Motor neuron (in vitro differentiated cells): Measurements from ENCODE around the gene TPI1. TPM values are rescaled to one million over a fixed set of nuclear protein-coding genes. Genes with fewer than 3 reads are reported as not detected.

ENCODE experiments used
- ATAC-seq, 8 experiments: fragments of 200-7000 bp; cut with Tn5 transposase; replicated peaks in 6 of 8; 2 replicates each; pipeline ENCODE4 v1.8.0; 2021; ENCODE audit warnings: mild to moderate bottlenecking in 8 of 8, moderate library complexity in 8 of 8
- H3K27ac ChIP-seq, 2 donors: fragments of 250-450 bp; sonication (Bioruptor Pico); 2 replicates each; pipeline ENCODE4 v1.9.0; 2021; ENCODE audit warnings: antibody characterized with exemption in 2 of 2, mild to moderate bottlenecking in 2 of 2, moderate library complexity in 1 of 2
- H3K4me1 ChIP-seq, 2 donors: fragments of 250-450 bp; sonication (Bioruptor Pico); replicated peaks in 1 of 2; 2 replicates each; pipeline ENCODE4 v1.6.1; 2021; ENCODE audit warnings: antibody characterized with exemption in 2 of 2, mild to moderate bottlenecking in 2 of 2, moderate library complexity in 1 of 2
- H3K4me3 ChIP-seq, 5 donors: fragments of 250-450 bp; sonication (Bioruptor Pico); 2 replicates each; pipeline ENCODE4 v1.9.0; 2021; ENCODE audit warnings: antibody characterized with exemption in 5 of 5, mild to moderate bottlenecking in 5 of 5, moderate library complexity in 4 of 5
- WGBS, 10 experiments: fragments of 450-650 bp; shearing (Covaris generic); methylation state at CpG; one replicate each; pipeline ENCODE4 v1.0.0; 2022; 5-methylcytosine and 5-hydroxymethylcytosine counted together
- in situ Hi-C, 9 experiments: fragments of 400-800 bp; cut with MboI; loops; one replicate each; pipeline ENCODE4 v1.15.0; 2021; ENCODE audit warnings: low sequenced_read_pairs in 9 of 9, low pct_unique_long_range_greater_than_20kb in 2 of 9; ENCODE audit not compliant: unreplicated experiment in 9 of 9
- total RNA-seq, 8 experiments: library from RNA; unstranded; fragments of 300-600 nt; gene quantifications; 2 replicates each; pipeline versions ENCODE4 v1.2.3 to v1.2.4, GENCODE V29; 2022

TPI1 gene
- total RNA-seq, 8 experiments from 2014 or later: 544 to 781 (median 685) TPM

DNA sequence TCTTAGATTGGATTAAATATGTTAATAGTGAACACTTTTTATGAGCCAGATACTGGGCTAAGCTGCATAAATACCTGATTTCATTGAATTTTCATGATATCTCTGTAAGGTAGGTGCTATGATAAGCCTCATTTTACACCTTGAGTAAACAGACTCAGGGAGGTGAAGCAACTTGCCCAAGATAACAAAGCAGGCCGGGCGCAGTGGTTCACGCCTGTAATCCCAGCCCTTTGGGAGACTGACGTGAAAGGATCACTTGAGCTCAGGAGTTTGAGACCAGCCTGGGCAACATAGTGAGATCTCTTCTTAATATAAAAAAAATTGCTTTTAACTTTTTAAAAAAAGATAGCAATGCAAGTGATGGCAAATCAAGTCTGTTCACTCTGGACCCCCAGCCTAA, 25.3 kb upstream of the TPI1 start:
- H3K4me3 ChIP-seq: no peak overlapping the region
- no peak for ATAC-seq
- no peak overlapping the region for H3K27ac ChIP-seq
- peaks cover 20 to 28% of the 10 kb centered on the region in 2 donors for H3K4me1 ChIP-seq
- WGBS, 10 experiments: 80 to 100% (median 100%) methylated on average over 1 to 4 of the region's 4 CpGs; no CpG with 5 or more reads in 2 of the 10 experiments
- in situ Hi-C loops: loop anchor here in 1 of 9 experiments (25.0 kb wide), 1 partner anchor 105 kb away; no protein-coding TSS in a partner anchor

DNA sequence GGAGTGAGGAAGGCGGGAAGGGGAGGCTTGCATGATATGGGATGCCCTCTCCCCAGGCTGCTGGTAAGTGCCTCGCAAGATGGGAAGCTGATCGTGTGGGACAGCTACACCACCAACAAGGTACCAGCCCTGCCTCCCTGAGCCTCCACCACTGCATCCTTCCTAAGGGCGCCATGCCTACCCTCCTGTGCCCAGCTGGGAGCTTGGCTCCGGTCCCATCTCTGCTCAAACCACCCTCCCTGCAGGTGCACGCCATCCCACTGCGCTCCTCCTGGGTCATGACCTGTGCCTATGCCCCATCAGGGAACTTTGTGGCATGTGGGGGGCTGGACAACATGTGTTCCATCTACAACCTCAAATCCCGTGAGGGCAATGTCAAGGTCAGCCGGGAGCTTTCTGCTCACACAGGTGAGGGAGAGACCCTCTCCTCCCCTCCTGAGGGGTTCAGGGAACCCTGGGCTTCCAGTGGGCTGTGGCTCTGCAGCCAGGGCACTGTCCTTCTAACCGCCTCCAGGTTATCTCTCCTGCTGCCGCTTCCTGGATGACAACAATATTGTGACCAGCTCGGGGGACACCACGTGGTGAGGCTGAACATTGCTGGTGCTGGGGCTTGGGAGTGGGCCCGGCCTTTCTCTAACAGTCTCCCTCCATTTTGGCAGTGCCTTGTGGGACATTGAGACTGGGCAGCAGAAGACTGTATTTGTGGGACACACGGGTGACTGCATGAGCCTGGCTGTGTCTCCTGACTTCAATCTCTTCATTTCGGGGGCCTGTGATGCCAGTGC, 24.0 kb upstream of the TPI1 start:
- ATAC-seq: peak in 1 of 8 experiments; percentile 63
- Histone ChIP-seq H3K4me1 (peaks cover 20 to 28% of the 10 kb centered on the region in 2 donors), H3K4me3 (no peak overlapping the region), H3K27ac (no peak overlapping the region)
- in situ Hi-C loops: loop anchor here in 1 of 9 experiments (25.0 kb wide), 1 partner anchor 106 kb away; no protein-coding TSS in a partner anchor
- 40 to 100% (median 100%) methylated on average over 1 to 3 of the region's 16 CpGs; no CpG with 5 or more reads in 2 of the 10 experiments for WGBS, 10 experiments

- H3K4me1 ChIP-seq: peaks cover 4 to 11% of the 10 kb centered on the region in 2 donors
- in situ Hi-C loops: loop anchor here in 1 of 9 experiments (25.0 kb wide), 1 partner anchor 108 kb away; no protein-coding TSS in a partner anchor
- H3K27ac ChIP-seq: no peak overlapping the region
- no peak overlapping the region for H3K4me3 ChIP-seq
- WGBS, 10 experiments: 88 to 100% (median 96%) methylated on average over 1 to 8 of the region's 17 CpGs; no CpG with 5 or more reads in 6 of the 10 experiments
- ATAC-seq: no peak
Observed at GRCh38 chr12:6845395-6845794, 21.9 kb upstream of the TPI1 start.

DNA sequence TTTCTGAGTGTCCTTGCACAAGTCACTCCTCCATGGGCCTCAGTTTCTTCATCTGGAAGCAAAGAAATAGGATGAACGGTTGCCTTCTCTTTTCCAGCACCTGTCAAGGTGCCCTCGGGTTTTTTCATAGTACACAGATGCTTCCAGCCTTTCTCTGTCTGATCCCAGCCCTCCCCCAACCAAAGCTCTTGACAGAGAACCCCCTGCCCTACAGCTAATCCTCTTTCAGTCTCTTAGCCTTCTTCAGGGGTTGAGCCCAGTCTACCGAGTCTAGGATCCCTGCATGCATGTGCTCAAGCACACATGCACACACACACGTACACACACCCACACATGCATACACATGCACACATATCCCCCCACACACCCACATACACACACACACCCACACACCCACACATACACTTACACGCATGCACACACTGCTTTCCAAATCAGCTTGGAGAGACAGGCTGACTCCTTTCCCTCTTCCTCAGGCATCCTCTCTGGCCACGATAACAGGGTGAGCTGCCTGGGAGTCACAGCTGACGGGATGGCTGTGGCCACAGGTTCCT, 20.9 kb upstream of the TPI1 start:
- WGBS, 10 experiments: 0 to 94% (median 75%) methylated on average over 1 to 4 of the region's 7 CpGs; no CpG with 5 or more reads in 4 of the 10 experiments
- Histone ChIP-seq H3K27ac (no peak overlapping the region), H3K4me1 (peaks cover 0 to 1% of the 10 kb centered on the region in 2 donors), H3K4me3 (no peak overlapping the region)
- in situ Hi-C loops: loop anchor here in 1 of 9 experiments (25.0 kb wide), 1 partner anchor 109 kb away; no protein-coding TSS in a partner anchor
- no peak for ATAC-seq

GRCh38 chr12:6847676-6848075, 19.7 kb upstream of the TPI1 start:
- Histone ChIP-seq H3K27ac (no peak overlapping the region), H3K4me1 (no peaks in the 10 kb centered on the region), H3K4me3 (no peak overlapping the region)
- WGBS, 10 experiments: 90 to 100% (median 100%) methylated on average over 1 to 2 of the region's 2 CpGs
- no peak for ATAC-seq
- in situ Hi-C loops: loop anchor here in 1 of 9 experiments (25.0 kb wide), 1 partner anchor 110 kb away; no protein-coding TSS in a partner anchor

DNA sequence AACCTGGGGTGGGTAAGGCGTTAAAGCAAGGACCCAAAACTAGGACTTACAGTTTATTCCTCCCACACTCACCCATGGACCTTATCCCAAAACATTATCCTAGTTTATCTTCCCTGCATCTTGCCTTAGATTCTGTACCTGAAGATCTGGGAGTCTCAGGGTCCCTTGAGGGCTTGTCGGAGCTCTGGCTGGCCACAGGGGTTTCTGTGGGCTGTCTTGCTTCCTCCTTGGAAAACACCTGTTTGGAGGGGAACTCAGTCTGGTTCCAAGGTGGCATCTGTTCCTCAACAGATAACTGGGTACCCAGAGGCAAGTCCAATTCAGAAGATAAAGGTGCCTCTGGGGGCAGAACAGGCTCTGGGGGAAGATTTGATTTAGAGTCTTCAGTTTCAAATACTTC, 17.9 kb upstream of the TPI1 start:
- 75 to 100% (median 86%) methylated on average over 1 to 2 of the region's 2 CpGs; no CpG with 5 or more reads in 6 of the 10 experiments for WGBS, 10 experiments
- no peak for ATAC-seq
- no peak overlapping the region for H3K4me3 ChIP-seq
- H3K4me1 ChIP-seq: peaks cover 11% of the 10 kb centered on the region in 2 donors
- in situ Hi-C loops: loop anchor here in 1 of 9 experiments (25.0 kb wide), 1 partner anchor 112 kb away; no protein-coding TSS in a partner anchor
- H3K27ac ChIP-seq: no peak overlapping the region

DNA sequence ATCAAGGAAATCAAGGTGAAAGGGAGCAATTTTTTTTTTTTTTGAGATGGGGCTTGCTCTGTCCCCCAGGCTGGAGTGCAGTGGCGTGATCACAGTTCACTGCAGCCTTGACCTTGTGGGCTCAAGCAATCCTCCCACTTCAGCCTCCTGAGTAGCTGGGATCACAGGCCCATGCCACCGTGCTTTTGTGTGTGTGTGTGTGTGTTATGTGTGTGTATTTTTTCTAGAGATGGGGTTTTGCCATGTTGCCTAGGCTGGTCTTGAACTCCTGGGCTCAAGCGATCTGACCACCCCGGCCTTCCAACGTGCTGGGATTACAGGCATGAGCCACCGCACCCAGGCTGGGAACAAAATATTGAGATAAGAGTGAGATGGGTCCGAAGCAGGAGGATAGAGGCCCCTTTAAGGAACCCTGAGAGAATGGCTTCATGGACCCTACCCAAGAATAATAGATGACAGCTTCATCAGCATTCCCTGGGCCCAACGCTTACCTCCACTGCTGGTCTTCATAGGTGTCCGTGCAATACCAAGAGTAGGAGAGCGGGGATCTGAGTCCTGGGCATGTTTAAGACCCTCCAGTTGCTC, 17.3 kb upstream of the TPI1 start:
- WGBS, 10 experiments: 40 to 93% (median 62%) methylated on average over 1 to 10 of the region's 10 CpGs; no CpG with 5 or more reads in 3 of the 10 experiments

GRCh38 chr12:6850796-6851152, 16.6 kb upstream of the TPI1 start:
- no peak for ATAC-seq
- in situ Hi-C loops: no loop called here
- Histone ChIP-seq H3K27ac (peak overlapping the region in 1 of 2 donors; percentile 10), H3K4me3 (peak overlapping the region in 1 of 5 donors; percentile 62), H3K4me1 (peaks cover 11% of the 10 kb centered on the region in 2 donors)
- 0 to 40% (median 11%) methylated on average over 1 to 10 of the region's 16 CpGs; no CpG with 5 or more reads in 4 of the 10 experiments for WGBS, 10 experiments

More for the DNA sequence above, 17.3 kb upstream of the TPI1 start:
- Histone ChIP-seq H3K27ac (no peak overlapping the region), H3K4me3 (peak overlapping the region in 1 of 5 donors; percentile 62), H3K4me1 (peaks cover 11% of the 10 kb centered on the region in 2 donors)
- no peak for ATAC-seq
- in situ Hi-C loops: loop anchor here in 1 of 9 experiments (25.0 kb wide), 1 partner anchor 113 kb away; no protein-coding TSS in a partner anchor

- H3K4me3 ChIP-seq: peak within 1 kb of the TSS; percentile 62 to 83 (median 69)
- 0 to 3% (median 0%) methylated on average over 4 to 18 of the region's 37 CpGs; no CpG with 5 or more reads in 2 of the 10 experiments for WGBS, 10 experiments
- H3K27ac ChIP-seq: peak within 1 kb of the TSS; percentile 94 to 98
- H3K4me1 ChIP-seq: peaks cover 11% of the 10 kb centered on the region in 2 donors
- peak; percentile 35 to 55 (median 49) for ATAC-seq
- in situ Hi-C loops: no loop called here
Observed at GRCh38 chr12:6851153-6851920, 16.0 kb upstream of the TPI1 start, which contains the start of gene CDCA3. CDCA3 (minus strand) TSS chr12:6851286; CDS start chr12:6850952, 334 bp downstream.

- Histone ChIP-seq H3K4me1 (peaks cover 11% of the 10 kb centered on the region in 2 donors), H3K27ac (peak within 1 kb of the TSS; percentile 94 to 98), H3K4me3 (peak within 1 kb of the TSS; percentile 62 to 83 (median 69))
- peak; percentile 78 to 88 (median 84) for ATAC-seq
- WGBS, 10 experiments: 0 to 2% (median 0%) methylated on average over 1 to 14 of the region's 65 CpGs; no CpG with 5 or more reads in 4 of the 10 experiments
- in situ Hi-C loops: no loop called here
Observed at GRCh38 chr12:6851921-6852650, 15.2 kb upstream of the TPI1 start, which contains the start of gene USP5. USP5 (plus strand) TSS chr12:6852150; CDS start chr12:6852180, 30 bp downstream.

- in situ Hi-C loops: no loop called here
- WGBS, 10 experiments: 0 to 6% (median 0%) methylated on average over 1 to 3 of the region's 18 CpGs; no CpG with 5 or more reads in 5 of the 10 experiments
- Histone ChIP-seq H3K4me3 (peak overlapping the region; percentile 62 to 83 (median 69)), H3K4me1 (peaks cover 11% of the 10 kb centered on the region in 2 donors), H3K27ac (peak overlapping the region; percentile 77 to 86)
- ATAC-seq: peak; percentile 0 to 19 (median 12)
Observed at GRCh38 chr12:6852651-6853354, 14.5 kb upstream of the TPI1 start.
